ENCODE results near the gene BRF1.

Gene BRF1

DNA sequence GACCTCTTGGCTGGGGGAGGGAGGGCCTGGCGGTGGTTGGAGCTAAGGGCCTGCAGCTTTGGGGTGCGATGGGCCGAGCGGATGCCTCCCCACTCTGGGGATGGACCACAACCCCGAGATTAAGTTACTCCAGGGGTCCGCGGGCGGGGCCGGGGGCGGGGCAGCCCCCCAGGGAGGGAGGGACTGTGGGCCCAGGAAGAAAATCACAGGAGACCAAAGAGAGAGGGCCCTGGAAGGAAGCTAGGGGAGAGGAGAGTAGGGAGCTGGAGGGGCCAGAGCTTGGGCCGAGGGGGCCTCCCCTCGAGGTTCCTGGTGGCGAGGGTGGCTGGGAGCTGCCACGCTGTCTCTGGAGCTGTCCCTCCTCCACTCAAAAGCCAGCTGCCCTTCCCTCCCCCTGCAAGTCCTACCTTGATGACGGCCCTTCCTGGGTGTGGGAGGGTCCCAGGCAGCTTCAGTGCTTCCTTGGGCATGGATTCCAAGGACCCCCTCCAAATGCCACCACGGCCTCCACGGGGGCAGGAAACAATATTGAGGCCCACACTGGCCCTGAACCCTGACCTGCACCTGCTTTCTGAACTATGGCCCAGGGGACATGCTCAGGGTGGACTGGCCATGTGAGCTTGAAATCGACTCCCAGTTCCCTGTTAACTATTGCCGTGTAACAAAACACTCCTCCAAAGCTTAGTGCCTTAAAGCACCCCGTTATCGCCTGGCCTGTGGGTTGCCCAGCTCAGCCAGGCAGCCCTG, 119.1 kb downstream of the BRF1 start:
- TF ChIP-seq YY1 (IDR thresholded peaks at IDR 0.05; ENCODE audit: low read depth) = no peak
- TF ChIP-seq ZBTB7A (IDR thresholded peaks at IDR 0.05; ENCODE audit: low read depth) = peak; percentile 14; the same call in 1 of the 2 replicates
- TF ChIP-seq FOXM1 (IDR thresholded peaks at IDR 0.05; ENCODE audit: borderline replicate concordance, low read depth) = no peak
- no peak for TF ChIP-seq NFIC (IDR thresholded peaks at IDR 0.05)
- TF ChIP-seq CEBPB (IDR thresholded peaks at IDR 0.05) = no peak
- TF ChIP-seq EGR1 (IDR thresholded peaks at IDR 0.05) = no peak
- no peak for TF ChIP-seq RAD21 (IDR thresholded peaks at IDR 0.05; ENCODE audit: low read depth)
- TF ChIP-seq TCF12 (IDR thresholded peaks at IDR 0.05; ENCODE audit: low read depth) = no peak
- TF ChIP-seq TAF1 (IDR thresholded peaks at IDR 0.05; ENCODE audit: low read depth) = no peak

DNA sequence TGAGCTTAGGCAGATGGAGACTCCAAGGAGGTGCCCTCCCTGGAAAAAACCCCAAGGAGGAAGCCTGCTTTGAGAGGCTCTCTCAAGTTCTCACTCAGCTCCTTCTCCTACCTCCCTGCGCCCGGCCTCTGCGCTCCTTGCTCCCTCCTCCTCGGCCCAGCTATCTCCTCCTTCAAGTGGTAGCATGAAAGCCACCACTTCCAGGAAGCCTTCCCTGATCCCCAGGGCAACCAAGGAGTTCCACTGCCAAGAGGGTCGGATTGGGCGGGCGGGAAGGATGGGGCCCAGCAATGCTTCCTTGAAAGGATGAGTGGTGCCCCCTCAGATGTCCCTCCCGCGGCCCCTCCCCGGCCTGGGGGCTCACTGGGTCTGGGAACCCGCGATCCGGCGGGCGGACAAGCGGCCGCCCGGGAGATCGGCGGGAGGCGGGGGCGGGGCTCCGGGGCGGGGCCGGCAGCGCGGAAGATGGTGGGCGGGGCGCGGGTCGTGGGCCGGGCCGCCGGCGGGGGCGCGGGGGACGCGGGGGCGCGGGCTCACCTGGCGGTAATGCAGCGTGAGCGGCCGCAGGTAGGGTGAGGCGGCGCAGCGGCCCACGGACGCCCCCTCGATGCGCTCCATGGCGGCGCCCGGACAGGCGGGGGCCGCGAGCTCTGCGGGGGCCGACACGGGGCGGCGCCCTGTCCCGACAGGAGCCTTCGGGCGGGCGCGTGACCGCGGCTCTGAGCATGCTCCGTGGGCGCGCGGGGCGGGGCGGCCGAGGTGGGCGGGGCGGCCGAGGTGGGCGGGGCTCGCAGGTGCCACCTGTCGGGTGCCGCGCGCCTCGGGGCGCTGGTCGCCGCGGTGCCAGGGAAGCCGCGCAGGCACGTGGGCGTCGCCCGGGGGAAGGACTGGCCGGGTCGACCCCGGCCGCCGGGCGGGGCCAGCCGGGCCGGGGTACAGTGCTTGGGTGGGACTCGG, 119.9 kb downstream of the BRF1 start, which contains the start of gene NUDT14:
NUDT14 (minus strand) TSS at position 721 of the 957 bp plus-strand sequence; CDS start at position 618, 103 bp downstream.
- no peak for TF ChIP-seq REST (IDR thresholded peaks at IDR 0.05; ENCODE audit: low read depth)
- TF ChIP-seq YY1 (IDR thresholded peaks at IDR 0.05; ENCODE audit: low read depth) = no peak; the same call in 1 of the 2 replicates
- no peak for TF ChIP-seq FOXM1 (IDR thresholded peaks at IDR 0.05; ENCODE audit: borderline replicate concordance, low read depth)
- TF ChIP-seq ZBTB7A (IDR thresholded peaks at IDR 0.05; ENCODE audit: low read depth) = no peak
- no peak for TF ChIP-seq EP300 (IDR thresholded peaks at IDR 0.05; ENCODE audit: borderline replicate concordance)
- no peak for TF ChIP-seq CREB1 (IDR thresholded peaks at IDR 0.05; ENCODE audit: low read depth)
- TF ChIP-seq TAF1 (IDR thresholded peaks at IDR 0.05; ENCODE audit: low read depth) = no peak
- TF ChIP-seq, protein P1, sequence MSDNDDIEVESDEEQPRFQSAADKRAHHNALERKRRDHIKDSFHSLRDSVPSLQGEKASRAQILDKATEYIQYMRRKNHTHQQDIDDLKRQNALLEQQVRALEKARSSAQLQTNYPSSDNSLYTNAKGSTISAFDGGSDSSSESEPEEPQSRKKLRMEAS (IDR thresholded peaks at IDR 0.05) = peak; percentile 88
- no peak for TF ChIP-seq RAD21 (IDR thresholded peaks at IDR 0.05; ENCODE audit: low read depth)
- TF ChIP-seq NFIC (IDR thresholded peaks at IDR 0.05) = no peak
- TF ChIP-seq TEAD4 (IDR thresholded peaks at IDR 0.05) = no peak
- TF ChIP-seq, protein P2, sequence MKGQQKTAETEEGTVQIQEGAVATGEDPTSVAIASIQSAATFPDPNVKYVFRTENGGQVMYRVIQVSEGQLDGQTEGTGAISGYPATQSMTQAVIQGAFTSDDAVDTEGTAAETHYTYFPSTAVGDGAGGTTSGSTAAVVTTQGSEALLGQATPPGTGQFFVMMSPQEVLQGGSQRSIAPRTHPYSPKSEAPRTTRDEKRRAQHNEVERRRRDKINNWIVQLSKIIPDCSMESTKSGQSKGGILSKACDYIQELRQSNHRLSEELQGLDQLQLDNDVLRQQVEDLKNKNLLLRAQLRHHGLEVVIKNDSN (IDR thresholded peaks at IDR 0.05) = peak; percentile 84
- TF ChIP-seq CEBPB (IDR thresholded peaks at IDR 0.05) = no peak
- peak; percentile 77 for TF ChIP-seq EGR1 (IDR thresholded peaks at IDR 0.05)
- no peak for TF ChIP-seq TCF12 (IDR thresholded peaks at IDR 0.05; ENCODE audit: low read depth)

DNA sequence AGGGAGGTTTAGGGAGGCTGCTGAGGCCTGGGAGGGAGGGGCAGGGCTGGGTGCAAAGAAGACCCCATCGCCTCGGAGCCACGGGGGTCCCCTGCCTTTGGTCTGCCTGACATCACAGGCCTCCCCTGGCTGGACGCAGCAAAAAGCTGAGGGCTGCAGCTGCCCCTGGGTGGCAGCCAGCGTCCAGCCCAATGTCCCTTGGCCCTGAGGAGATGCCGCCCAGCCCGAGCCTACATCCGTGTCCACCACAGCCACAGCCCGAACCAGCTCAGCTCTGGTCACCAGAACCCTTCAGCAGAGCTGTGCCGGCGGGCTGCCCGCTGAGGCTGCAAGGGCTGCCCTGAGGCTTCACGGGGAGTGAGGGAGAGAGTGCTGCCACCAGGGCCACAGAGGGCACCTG, 121.6 kb downstream of the BRF1 start:
- TF ChIP-seq EP300 (IDR thresholded peaks at IDR 0.05; ENCODE audit: borderline replicate concordance) (no peak), CEBPB (IDR thresholded peaks at IDR 0.05) (no peak)

DNA sequence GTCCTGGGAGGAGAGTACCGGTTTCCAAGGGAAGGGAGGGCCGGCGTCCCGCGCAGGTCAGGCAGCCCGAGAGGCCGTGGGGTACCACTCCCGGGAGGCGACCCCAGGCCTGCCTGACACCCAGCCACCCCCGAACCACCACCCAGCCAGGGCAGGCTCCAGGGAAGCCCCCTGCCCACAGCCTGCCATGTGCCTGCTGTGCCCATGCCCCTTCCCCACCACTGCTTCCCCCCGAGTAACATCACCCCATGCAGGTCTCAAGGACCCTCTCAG, 122.0 kb downstream of the BRF1 start:
- no peak for TF ChIP-seq EP300 (IDR thresholded peaks at IDR 0.05; ENCODE audit: borderline replicate concordance)
- no peak for TF ChIP-seq CEBPB (IDR thresholded peaks at IDR 0.05)
- TF ChIP-seq CREB1 (IDR thresholded peaks at IDR 0.05; ENCODE audit: low read depth) = no peak
- no peak for TF ChIP-seq TAF1 (IDR thresholded peaks at IDR 0.05; ENCODE audit: low read depth)
- TF ChIP-seq TEAD4 (IDR thresholded peaks at IDR 0.05) = no peak
- no peak for TF ChIP-seq REST (IDR thresholded peaks at IDR 0.05; ENCODE audit: low read depth)
- TF ChIP-seq EGR1 (IDR thresholded peaks at IDR 0.05) = no peak
- TF ChIP-seq ZBTB7A (IDR thresholded peaks at IDR 0.05; ENCODE audit: low read depth) = no peak
- no peak for TF ChIP-seq TCF12 (IDR thresholded peaks at IDR 0.05; ENCODE audit: low read depth)
- no peak for TF ChIP-seq YY1 (IDR thresholded peaks at IDR 0.05; ENCODE audit: low read depth)
- TF ChIP-seq, protein P2 (IDR thresholded peaks at IDR 0.05) = no peak
- TF ChIP-seq, protein P1 (IDR thresholded peaks at IDR 0.05) = no peak
- TF ChIP-seq FOXM1 (IDR thresholded peaks at IDR 0.05; ENCODE audit: borderline replicate concordance, low read depth) = no peak

Measured in Ishikawa (cell line).